Subcutaneous abdominal adipose tissue (tissue), 5 donors: ENCODE results near the gene SOBP.
A peak's percentile ranks its signal among the peaks of the same experiment; 100 is the strongest.

Source experiments
- H3K27ac ChIP-seq: one replicate; pipeline ENCODE4 v1.7.0; 2013; ENCODE audit warnings: low read depth, mild to moderate bottlenecking, inconsistent platforms, low read length, moderate library complexity
- H3K27me3 ChIP-seq, 5 donors: one replicate each; pipeline ENCODE4 v1.7.0; 2013; ENCODE audit warnings: low read length in 5 of 5, inconsistent platforms in 1 of 5; ENCODE audit not compliant: control insufficient read depth in 5 of 5, insufficient read depth in 4 of 5
- H3K36me3 ChIP-seq, 5 donors: one replicate each; pipeline ENCODE4 v1.7.0; 2013; ENCODE audit warnings: low read length in 5 of 5; ENCODE audit not compliant: control insufficient read depth in 5 of 5, insufficient read depth in 5 of 5
- H3K4me1 ChIP-seq, 5 donors: one replicate each; pipeline ENCODE4 v1.7.0; 2013; ENCODE audit warnings: low read length in 5 of 5, mild to moderate bottlenecking in 3 of 5, moderate library complexity in 1 of 5; ENCODE audit not compliant: control insufficient read depth in 5 of 5, insufficient read depth in 5 of 5
- H3K4me3 ChIP-seq, 5 donors: one replicate each; pipeline ENCODE4 v1.7.0; 2013; ENCODE audit warnings: low read length in 5 of 5, low read depth in 1 of 5
- H3K9ac ChIP-seq, 5 donors: one replicate each; pipeline ENCODE4 v1.7.0; 2013; ENCODE audit warnings: low read length in 5 of 5, mild to moderate bottlenecking in 4 of 5, moderate library complexity in 3 of 5
- H3K9me3 ChIP-seq, 5 donors: one replicate each; pipeline ENCODE4 v1.7.0; 2013; ENCODE audit warnings: low read length in 5 of 5; ENCODE audit not compliant: control insufficient read depth in 5 of 5
- donor health status: healthy.
- donor health status: healthy.
- donor health status: healthy.
- donor health status: healthy.
- donor health status: healthy.

Gene SOBP

GRCh38 chr6:107578642-107579341, 88.9 kb downstream of the SOBP start:
- Histone ChIP-seq H3K27ac (no peak overlapping the region), H3K27me3 (no peaks in the 10 kb centered on the region), H3K4me3 (no peak overlapping the region), H3K9ac (no peak overlapping the region), H3K9me3 (no peaks in the 10 kb centered on the region), H3K4me1 (no peaks in the 10 kb centered on the region), H3K36me3 (peaks cover 0 to 3% (median 0%) of the 10 kb centered on the region in 5 donors)

- Histone ChIP-seq H3K27ac (no peak overlapping the region), H3K36me3 (peaks cover 0 to 3% (median 0%) of the 10 kb centered on the region in 5 donors), H3K4me1 (no peaks in the 10 kb centered on the region), H3K9me3 (no peaks in the 10 kb centered on the region), H3K9ac (no peak overlapping the region), H3K27me3 (no peaks in the 10 kb centered on the region), H3K4me3 (no peak overlapping the region)
Observed at GRCh38 chr6:107579456-107580056, 89.6 kb downstream of the SOBP start.

GRCh38 chr6:107582086-107582485, 92.2 kb downstream of the SOBP start:
- no peak overlapping the region for H3K4me3 ChIP-seq
- no peaks in the 10 kb centered on the region for H3K36me3 ChIP-seq
- H3K9me3 ChIP-seq: no peaks in the 10 kb centered on the region
- H3K27ac ChIP-seq: no peak overlapping the region
- H3K4me1 ChIP-seq: peaks cover 0 to 3% (median 0%) of the 10 kb centered on the region in 5 donors
- no peaks in the 10 kb centered on the region for H3K27me3 ChIP-seq
- no peak overlapping the region for H3K9ac ChIP-seq

- no peaks in the 10 kb centered on the region for H3K9me3 ChIP-seq
- H3K9ac ChIP-seq: no peak overlapping the region
- no peak overlapping the region for H3K27ac ChIP-seq
- H3K27me3 ChIP-seq: no peaks in the 10 kb centered on the region
- H3K4me1 ChIP-seq: peaks cover 0 to 23% (median 7%) of the 10 kb centered on the region in 5 donors
- H3K36me3 ChIP-seq: no peaks in the 10 kb centered on the region
- no peak overlapping the region for H3K4me3 ChIP-seq
Observed at GRCh38 chr6:107584726-107585125, 94.8 kb downstream of the SOBP start.

GRCh38 chr6:107585815-107586435, 96.0 kb downstream of the SOBP start:
- peaks cover 0 to 23% (median 7%) of the 10 kb centered on the region in 5 donors for H3K4me1 ChIP-seq
- no peaks in the 10 kb centered on the region for H3K36me3 ChIP-seq
- no peaks in the 10 kb centered on the region for H3K27me3 ChIP-seq
- no peak overlapping the region for H3K4me3 ChIP-seq
- no peak overlapping the region for H3K27ac ChIP-seq
- no peaks in the 10 kb centered on the region for H3K9me3 ChIP-seq
- no peak overlapping the region for H3K9ac ChIP-seq

GRCh38 chr6:107587451-107587850, 97.5 kb downstream of the SOBP start:
- Histone ChIP-seq H3K27ac (no peak overlapping the region), H3K27me3 (no peaks in the 10 kb centered on the region), H3K9me3 (no peaks in the 10 kb centered on the region), H3K36me3 (no peaks in the 10 kb centered on the region), H3K4me3 (peak overlapping the region in 1 of 5 donors; percentile 34), H3K4me1 (peaks cover 0 to 23% (median 7%) of the 10 kb centered on the region in 5 donors), H3K9ac (no peak overlapping the region)

- H3K27ac ChIP-seq: no peak overlapping the region
- no peaks in the 10 kb centered on the region for H3K27me3 ChIP-seq
- H3K4me1 ChIP-seq: peaks cover 0 to 23% (median 7%) of the 10 kb centered on the region in 5 donors
- H3K36me3 ChIP-seq: no peaks in the 10 kb centered on the region
- no peak overlapping the region for H3K9ac ChIP-seq
- no peak overlapping the region for H3K4me3 ChIP-seq
- H3K9me3 ChIP-seq: no peaks in the 10 kb centered on the region
Observed at GRCh38 chr6:107589199-107589598, 99.3 kb downstream of the SOBP start.

- Histone ChIP-seq H3K4me1 (peaks cover 0 to 23% (median 7%) of the 10 kb centered on the region in 5 donors), H3K27me3 (no peaks in the 10 kb centered on the region), H3K4me3 (no peak overlapping the region), H3K9me3 (no peaks in the 10 kb centered on the region), H3K36me3 (no peaks in the 10 kb centered on the region), H3K27ac (no peak overlapping the region), H3K9ac (no peak overlapping the region)
Observed at GRCh38 chr6:107589934-107590333, 100.0 kb downstream of the SOBP start.

- H3K4me3 ChIP-seq: no peak overlapping the region
- no peaks in the 10 kb centered on the region for H3K27me3 ChIP-seq
- H3K4me1 ChIP-seq: peaks cover 0 to 23% (median 7%) of the 10 kb centered on the region in 5 donors
- H3K9ac ChIP-seq: no peak overlapping the region
- H3K27ac ChIP-seq: no peak overlapping the region
- H3K9me3 ChIP-seq: no peaks in the 10 kb centered on the region
- no peaks in the 10 kb centered on the region for H3K36me3 ChIP-seq
Observed at GRCh38 chr6:107590378-107590777, 100.5 kb downstream of the SOBP start.

- Histone ChIP-seq H3K4me3 (no peak overlapping the region), H3K9ac (no peak overlapping the region), H3K27me3 (no peaks in the 10 kb centered on the region), H3K9me3 (no peaks in the 10 kb centered on the region), H3K4me1 (peaks cover 0 to 30% (median 7%) of the 10 kb centered on the region in 5 donors), H3K36me3 (no peaks in the 10 kb centered on the region), H3K27ac (no peak overlapping the region)
Observed at GRCh38 chr6:107591346-107591745, 101.4 kb downstream of the SOBP start.
